HG03097 (cell line): Measurements from ENCODE around the gene CEBPG.

Source experiments
- ATAC-seq: cut with Tn5 transposase; IDR thresholded peaks from one replicate; pipeline ENCODE4 v1.9.1; 2021; ENCODE audit not compliant: unreplicated experiment, low FRiP score

CEBPG gene

DNA sequence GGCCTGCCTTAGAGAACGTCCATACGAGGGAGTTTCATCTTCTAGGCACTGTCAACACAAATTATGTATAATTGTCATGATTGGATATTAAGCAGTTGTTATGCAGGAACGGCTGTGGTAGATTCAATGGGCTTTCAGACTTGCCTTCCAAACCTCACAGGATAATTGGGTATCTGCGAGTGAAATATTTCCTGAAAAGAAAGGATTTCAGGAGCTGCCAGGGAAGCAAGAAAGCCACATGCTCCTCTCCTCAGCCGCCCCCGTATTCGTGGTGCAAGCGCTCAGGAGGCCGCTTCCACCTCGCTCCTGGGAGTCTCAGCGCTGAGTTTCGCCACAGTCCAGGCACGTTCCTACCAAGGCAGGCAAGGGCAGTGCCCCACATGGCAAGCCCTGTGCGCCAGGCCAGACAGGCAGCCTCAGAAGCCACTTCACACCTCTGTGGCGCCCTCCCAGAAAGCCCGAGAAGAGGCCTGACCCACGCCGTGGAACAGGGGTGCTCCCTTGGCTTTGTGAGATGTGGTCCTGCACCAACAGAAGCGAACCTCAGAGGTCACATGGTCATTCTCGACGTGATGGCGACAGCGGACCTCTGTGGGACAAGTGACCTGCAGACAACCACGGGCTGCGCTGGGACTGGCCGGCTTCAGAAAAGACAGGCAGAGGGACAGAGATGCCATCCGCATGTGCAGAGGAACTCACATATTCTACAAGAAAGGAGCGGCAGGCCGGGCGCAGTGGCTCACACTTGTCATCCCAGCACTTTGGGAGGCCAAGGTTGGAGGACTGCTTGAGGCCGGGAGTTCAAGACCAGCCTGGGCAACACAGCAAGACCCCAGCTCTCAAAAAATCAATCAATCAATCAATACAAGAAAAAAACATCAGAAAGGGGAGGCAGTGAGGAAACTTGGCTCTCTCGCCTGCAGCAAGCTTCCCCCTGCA, 41.4 kb downstream of the CEBPG start:
- no peak for ATAC-seq

- no peak for ATAC-seq
These were observed 43.1 kb downstream of the CEBPG start for GRCh38 chr19:33416307-33417215.

DNA sequence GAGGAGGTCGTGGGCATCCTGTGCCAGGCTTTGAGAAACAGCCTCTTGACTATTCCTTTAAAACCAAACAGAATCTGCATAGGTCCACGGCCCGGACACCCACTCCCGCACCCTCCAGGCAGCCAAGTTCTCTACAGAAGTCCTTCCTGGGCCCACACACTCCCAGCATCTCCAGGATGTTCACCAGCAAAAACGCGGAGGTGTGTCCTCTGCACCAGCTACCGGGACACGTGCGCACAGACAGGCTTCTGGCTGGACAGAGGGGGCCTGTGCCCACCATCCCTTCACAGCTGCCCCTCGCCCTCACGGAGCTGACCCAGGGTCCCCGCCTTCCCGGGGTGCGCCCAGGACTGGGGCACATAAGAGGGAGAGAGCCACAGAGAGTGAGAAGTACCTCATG, 44.2 kb downstream of the CEBPG start:
- ATAC-seq, result no peak

GRCh38 chr19:33418461-33418860, 45.0 kb downstream of the CEBPG start:
- ATAC-seq, result no peak

DNA sequence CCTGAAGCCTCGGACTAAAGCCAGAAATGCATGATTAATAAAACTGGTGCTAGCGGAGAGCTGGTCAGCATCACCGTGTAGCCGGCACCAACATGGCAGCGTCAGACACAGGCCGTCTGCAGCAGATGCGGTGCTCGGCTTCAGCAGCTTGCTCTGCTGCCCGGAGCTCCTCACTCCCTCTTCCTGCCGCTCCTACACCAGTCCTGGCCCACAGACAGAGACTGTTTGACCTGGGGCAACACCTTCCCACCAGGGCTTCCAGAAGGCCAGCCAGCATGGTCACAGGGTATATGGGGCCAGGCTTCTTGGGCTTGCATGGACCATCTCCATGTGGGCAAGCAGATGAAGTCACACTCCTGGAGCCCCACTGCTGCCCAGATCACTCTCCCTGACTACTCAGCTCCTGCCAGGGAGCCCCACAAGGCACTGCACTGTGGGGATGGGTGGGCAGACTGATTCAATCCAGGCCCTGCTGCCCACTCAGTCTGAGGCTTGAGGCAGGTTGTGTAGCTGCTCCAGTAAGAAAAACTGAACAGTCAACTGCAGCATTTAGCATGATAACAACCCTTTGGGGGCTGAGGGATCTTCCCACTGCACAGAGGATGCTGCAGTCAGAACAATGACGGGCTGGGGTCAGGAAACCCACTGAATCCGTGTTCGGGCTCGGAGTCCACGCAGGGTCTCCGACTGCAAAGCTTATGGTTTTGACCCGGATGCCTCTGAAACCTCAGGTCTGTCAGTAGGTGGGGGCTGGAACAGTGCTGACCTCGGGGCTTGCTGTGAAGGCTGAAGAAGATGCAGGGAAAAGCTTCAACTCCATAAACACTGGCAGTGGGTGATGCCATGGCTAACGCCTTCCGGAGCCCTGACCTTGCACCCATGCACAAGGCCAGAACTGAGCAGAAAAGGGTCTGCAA, 45.6 kb downstream of the CEBPG start:
- ATAC-seq, result no peak

GRCh38 chr19:33419788-33420130, 46.2 kb downstream of the CEBPG start:
- no peak for ATAC-seq

GRCh38 chr19:33420821-33421220, 47.3 kb downstream of the CEBPG start:
- no peak for ATAC-seq

GRCh38 chr19:33421368-33421767, 47.9 kb downstream of the CEBPG start:
- no peak for ATAC-seq

DNA sequence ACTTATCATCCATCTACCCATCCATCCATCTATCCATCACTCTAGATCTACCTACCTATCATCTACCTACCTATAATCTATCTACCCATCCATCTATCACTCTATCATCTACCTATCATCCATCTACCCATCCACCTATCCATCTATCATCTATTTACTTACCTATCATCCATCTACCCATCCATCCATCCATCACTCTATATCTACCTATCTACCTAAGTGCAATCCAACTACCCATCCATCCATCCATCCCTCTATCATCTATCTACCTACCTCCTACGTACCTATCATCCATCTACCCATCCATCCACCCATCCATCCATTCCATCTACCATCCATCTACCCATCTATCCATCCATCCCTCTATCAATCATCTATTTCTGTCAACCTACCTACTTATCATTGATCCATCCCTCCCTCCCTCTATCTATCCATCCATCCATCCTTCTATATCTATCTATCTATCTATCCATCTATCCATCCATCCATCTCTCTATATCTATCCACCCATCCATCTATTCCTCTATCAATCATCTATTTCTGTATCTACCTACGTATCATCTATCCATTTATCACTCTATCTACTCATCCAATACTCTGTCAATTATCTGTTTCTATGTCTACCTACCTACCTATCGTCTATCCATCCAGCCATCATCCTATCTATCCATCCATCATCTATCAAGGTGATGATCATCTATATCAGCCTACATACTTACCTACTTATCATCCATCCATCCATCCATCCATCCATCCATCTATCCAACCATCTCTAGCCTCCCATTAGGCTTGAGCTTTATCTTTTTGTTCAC, 49.1 kb downstream of the CEBPG start:
- ATAC-seq, result no peak

GRCh38 chr19:33424181-33424580, 50.7 kb downstream of the CEBPG start:
- ATAC-seq, result no peak

DNA sequence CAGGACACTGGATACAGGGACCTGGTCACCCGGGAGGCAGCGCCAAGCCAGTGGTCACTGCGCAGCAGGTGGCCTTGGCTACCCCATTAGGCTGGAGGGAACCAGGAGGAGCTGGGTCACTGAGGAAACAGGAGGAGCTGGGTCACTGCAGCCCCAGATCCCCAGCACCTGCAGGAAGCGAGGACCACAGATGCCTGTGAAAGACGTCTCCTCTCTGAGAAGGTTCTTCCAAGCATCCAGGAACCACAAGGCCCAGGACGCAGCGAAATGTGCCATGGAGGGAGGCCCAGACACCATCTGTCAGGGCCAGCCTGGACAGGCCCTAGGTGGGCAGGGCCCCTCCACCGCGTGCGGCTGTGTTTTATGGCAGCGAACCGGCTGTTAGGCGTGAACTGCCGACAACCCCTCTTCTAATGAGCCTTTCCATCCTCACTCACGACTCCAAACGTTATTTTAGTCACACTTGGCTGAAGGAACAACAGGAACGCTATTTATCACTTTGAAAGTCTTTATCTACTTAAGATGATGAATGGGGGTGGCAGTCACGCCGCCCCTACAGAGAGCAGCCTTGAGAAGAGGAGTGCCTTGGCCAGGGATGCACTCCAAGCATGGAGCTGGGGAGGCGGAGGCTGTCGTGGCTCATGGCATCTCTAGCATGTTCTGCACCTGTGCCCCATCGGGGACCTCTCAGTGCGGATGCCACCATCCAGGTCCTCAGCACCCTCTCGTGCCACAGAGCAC, 53.3 kb downstream of the CEBPG start:
- ATAC-seq, result no peak

DNA sequence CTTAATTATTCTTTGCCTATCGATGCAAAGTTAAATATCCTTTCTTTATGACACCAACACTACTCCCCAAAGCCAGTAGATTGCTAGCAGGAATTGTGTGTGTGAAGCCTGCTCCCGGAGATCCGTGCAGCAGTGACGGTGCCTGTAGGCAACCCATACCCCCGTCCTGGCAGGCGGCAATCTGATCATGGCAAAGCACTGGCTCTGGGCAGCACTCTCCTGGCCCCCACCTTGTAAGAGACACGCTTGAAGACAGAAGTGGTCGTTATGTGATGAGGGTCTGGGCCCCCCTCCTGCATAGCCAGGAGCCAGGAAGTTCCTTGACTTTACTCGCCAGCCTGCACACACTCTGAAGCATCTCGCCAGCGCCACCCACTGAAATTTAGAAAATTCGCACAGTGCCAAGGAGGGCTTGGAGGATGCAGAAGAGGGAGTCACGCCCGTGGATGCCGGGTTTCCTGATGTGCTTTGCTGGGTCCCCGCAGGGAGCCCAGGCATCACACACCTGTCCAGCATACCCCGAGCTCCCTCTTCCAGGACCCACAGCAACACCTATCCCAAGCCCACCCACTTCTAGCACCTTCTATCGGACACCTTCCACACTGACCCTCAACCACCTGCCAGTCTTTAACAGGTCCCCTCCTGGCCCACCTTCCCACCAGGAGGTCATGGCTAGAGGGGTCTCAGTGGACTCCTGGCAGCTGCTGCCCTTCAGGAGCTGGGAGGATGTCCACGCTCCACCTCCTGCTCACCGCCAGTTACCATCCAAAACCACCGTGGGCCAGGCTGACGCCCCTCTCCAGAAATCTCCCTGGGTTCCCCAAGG, 54.5 kb downstream of the CEBPG start:
- no peak for ATAC-seq

DNA sequence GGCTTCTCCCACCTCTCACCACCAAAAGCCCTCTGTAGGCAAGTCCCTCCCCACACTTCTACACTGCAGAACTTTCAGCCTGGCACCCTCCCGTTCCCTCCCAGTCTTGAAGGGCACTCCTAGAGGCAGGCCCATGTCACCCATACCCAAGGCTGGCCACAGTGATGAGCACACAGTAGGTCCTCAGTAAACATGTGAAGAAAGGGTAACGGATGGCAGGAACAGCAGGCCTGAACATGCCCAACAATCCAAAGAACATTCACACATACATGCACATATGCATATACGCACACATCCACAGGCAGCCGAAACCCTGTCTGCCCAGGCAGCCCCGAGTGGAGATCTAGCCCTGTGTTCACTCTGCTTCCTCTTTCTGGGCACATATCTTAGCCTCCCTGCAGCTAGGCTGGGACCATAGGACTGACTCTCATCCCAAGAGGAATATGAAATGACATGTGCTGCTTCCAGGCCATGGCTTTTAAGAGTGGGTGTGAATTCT, 55.2 kb downstream of the CEBPG start:
- ATAC-seq, result no peak

DNA sequence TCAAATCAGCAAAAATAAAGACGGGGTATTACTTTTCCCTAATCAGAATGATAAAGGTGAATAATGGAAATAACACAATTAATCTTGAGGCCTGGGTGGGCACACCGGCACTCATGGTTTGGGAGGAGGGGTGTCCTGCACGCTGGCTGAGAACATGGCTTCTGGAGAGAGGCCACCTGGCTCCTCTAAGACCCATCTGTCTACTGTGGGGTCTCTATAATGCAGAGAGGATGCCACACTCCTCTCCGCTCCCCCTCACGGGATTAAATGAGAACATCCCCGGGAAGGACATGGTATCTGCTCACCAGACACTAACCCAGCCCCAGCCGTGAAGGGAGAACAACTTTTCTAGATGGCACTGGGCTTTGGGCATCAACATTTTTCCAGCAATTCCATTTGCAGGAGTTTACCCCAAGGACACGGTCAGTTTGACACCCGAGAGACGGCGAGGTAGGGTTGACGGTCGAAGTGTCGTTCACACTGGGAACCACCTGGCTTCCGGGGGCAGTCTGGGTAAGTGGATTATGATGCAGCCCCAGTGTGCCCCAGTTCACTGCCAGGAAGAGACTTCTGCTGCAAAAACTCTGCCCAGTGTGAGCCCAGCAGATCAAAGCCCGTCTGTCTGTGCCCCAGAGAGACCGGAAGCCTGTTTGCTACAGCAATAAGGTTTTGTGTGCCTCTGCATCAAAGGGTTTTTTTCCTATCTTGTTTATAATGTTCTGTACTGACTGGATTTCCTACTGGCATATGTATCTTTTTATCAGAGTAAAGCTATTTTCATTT, 56.6 kb downstream of the CEBPG start:
- ATAC-seq, result no peak

GRCh38 chr19:33430674-33431277, 57.3 kb downstream of the CEBPG start:
- ATAC-seq, result no peak

- ATAC-seq, result no peak
These were observed 58.5 kb downstream of the CEBPG start for GRCh38 chr19:33432015-33432414.
